Measurements from ENCODE around the gene EZR. TPM values are rescaled to one million over a fixed set of nuclear protein-coding genes. Genes with fewer than 3 reads are reported as not detected.
A peak's percentile ranks its signal among the peaks of the same experiment; 100 is the strongest.

EZR gene
- total and polyA plus RNA-seq, 9 of the 15 experiments (the other 6 are each of a cell fraction or from before 2014, with no cell fraction given) = 36.5 to 162 (median 104) TPM

DNA sequence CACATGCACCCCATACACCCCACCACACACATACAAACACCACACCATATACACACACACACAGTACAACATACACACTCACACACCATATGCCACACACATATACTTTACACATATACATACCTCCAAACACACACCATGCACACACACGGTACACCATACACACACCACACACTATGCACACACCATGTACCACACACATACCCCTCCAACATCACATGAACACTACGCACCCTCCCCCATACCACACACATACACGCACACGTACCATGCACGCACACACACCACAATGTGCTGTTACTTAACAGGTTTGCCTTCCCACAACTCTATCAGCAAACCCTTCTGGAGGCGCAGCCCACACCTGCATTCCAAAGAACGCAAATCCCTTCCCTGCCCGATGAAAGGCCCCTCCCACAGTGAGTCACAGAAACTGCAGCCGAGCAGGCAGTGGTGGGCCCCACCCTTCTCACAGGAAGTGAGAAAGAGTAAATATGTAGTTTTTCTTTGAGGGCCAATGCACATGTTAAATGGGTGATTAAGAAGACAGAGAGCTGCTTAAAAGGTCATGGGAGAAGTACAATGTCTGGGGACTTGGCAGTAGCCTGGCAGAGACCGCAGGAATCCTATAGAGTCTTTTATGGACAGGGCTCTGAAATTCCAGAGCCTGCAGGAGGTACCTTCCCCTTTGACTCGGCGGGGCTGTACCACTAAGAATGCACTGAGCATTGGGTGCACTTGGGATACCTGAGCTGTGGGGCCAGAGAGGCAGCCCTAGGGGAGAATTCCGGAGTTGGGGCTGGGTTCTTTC, 34.1 kb upstream of the EZR start (continued):
- TF ChIP-seq SMAD2 (IDR thresholded peaks at IDR 0.05; ENCODE audit: low read depth, low read length) (no peak), ILK (tag; IDR thresholded peaks at IDR 0.05; ENCODE audit: borderline replicate concordance, low read depth) (no peak), RHOXF2B (CRISPR knock-in tag; conservative IDR thresholded peaks at IDR 0.05) (no peak), ZNF583 (CRISPR knock-in tag; IDR thresholded peaks at IDR 0.05) (no peak), ZNF592 (IDR thresholded peaks at IDR 0.05) (peak; percentile 94), ZNF431 (CRISPR knock-in tag; IDR thresholded peaks at IDR 0.05) (peak; percentile 86), DPF2 (IDR thresholded peaks at IDR 0.05) (peak; percentile 100), CHD4 (IDR thresholded peaks at IDR 0.05; ENCODE audit: insufficient read depth, insufficient replicate concordance, low read depth, low read length, poor library complexity, severe bottlenecking) (no peak), RNF219 (CRISPR knock-in tag; IDR thresholded peaks at IDR 0.05) (no peak)
- TF ChIP-seq, protein P1, sequence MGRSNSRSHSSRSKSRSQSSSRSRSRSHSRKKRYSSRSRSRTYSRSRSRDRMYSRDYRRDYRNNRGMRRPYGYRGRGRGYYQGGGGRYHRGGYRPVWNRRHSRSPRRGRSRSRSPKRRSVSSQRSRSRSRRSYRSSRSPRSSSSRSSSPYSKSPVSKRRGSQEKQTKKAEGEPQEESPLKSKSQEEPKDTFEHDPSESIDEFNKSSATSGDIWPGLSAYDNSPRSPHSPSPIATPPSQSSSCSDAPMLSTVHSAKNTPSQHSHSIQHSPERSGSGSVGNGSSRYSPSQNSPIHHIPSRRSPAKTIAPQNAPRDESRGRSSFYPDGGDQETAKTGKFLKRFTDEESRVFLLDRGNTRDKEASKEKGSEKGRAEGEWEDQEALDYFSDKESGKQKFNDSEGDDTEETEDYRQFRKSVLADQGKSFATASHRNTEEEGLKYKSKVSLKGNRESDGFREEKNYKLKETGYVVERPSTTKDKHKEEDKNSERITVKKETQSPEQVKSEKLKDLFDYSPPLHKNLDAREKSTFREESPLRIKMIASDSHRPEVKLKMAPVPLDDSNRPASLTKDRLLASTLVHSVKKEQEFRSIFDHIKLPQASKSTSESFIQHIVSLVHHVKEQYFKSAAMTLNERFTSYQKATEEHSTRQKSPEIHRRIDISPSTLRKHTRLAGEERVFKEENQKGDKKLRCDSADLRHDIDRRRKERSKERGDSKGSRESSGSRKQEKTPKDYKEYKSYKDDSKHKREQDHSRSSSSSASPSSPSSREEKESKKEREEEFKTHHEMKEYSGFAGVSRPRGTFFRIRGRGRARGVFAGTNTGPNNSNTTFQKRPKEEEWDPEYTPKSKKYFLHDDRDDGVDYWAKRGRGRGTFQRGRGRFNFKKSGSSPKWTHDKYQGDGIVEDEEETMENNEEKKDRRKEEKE (IDR thresholded peaks at IDR 0.05; ENCODE audit: borderline replicate concordance in 1 of 2, control insufficient read depth in 1 of 2, low read depth in 2 of 2, low read length in 1 of 2) = peak; percentile 69 to 88; a peak in 2 of 4 replicates
- TF ChIP-seq, protein P2, sequence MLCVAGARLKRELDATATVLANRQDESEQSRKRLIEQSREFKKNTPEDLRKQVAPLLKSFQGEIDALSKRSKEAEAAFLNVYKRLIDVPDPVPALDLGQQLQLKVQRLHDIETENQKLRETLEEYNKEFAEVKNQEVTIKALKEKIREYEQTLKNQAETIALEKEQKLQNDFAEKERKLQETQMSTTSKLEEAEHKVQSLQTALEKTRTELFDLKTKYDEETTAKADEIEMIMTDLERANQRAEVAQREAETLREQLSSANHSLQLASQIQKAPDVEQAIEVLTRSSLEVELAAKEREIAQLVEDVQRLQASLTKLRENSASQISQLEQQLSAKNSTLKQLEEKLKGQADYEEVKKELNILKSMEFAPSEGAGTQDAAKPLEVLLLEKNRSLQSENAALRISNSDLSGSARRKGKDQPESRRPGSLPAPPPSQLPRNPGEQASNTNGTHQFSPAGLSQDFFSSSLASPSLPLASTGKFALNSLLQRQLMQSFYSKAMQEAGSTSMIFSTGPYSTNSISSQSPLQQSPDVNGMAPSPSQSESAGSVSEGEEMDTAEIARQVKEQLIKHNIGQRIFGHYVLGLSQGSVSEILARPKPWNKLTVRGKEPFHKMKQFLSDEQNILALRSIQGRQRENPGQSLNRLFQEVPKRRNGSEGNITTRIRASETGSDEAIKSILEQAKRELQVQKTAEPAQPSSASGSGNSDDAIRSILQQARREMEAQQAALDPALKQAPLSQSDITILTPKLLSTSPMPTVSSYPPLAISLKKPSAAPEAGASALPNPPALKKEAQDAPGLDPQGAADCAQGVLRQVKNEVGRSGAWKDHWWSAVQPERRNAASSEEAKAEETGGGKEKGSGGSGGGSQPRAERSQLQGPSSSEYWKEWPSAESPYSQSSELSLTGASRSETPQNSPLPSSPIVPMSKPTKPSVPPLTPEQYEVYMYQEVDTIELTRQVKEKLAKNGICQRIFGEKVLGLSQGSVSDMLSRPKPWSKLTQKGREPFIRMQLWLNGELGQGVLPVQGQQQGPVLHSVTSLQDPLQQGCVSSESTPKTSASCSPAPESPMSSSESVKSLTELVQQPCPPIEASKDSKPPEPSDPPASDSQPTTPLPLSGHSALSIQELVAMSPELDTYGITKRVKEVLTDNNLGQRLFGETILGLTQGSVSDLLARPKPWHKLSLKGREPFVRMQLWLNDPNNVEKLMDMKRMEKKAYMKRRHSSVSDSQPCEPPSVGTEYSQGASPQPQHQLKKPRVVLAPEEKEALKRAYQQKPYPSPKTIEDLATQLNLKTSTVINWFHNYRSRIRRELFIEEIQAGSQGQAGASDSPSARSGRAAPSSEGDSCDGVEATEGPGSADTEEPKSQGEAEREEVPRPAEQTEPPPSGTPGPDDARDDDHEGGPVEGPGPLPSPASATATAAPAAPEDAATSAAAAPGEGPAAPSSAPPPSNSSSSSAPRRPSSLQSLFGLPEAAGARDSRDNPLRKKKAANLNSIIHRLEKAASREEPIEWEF (CRISPR knock-in tag; IDR thresholded peaks at IDR 0.05) = peak; percentile 34; the same call in 1 of the 2 replicates
